OCI-LY7 (cell line): ENCODE measurements around the gene IRF2. TPM values are rescaled to one million over a fixed set of nuclear protein-coding genes. Genes with fewer than 3 reads are reported as not detected.

Experiments
- BruUV-seq: library from RNA; stranded (reverse); fragments of 400-500 nt; replicated peaks from 2 replicates; lab custom pipeline; 2021; lab: Mats Ljungman, UMichigan
- CTCF ChIA-PET: fragments of 300-600 bp; sonication (Branson Sonifier 250); formaldehyde crosslinking; loops from one replicate; lab custom pipeline; 2022; ENCODE audit warnings: antibody characterized with exemption; ENCODE audit not compliant: unreplicated experiment; lab: Charles Lee
- POLR2A ChIA-PET: fragments of 300-600 bp; sonication (Branson Sonifier 250); formaldehyde crosslinking; loops from one replicate; lab custom pipeline; 2022; ENCODE audit warnings: antibody characterized with exemption; lab: Charles Lee
- DNase-seq: peaks from one replicate; pipeline ENCODE4 v3.0.0-alpha.2; 2015; ENCODE audit warnings: low spot score
- H2AFZ ChIP-seq: fragments of 200-600 bp; sonication (generic), shearing (Covaris generic); 2 replicates; pipeline ENCODE4 v1.6.1; 2014; ENCODE audit warnings: mild to moderate bottlenecking, antibody characterized with exemption, low read length, moderate library complexity
- H3K27ac ChIP-seq: fragments of 200-600 bp; sonication (generic); 2 replicates; pipeline ENCODE4 v1.5.1; 2014; ENCODE audit warnings: mixed run types, low read depth, mild to moderate bottlenecking, moderate library complexity, low read length, inconsistent platforms; ENCODE audit not compliant: poor library complexity, severe bottlenecking
- H3K36me3 ChIP-seq: fragments of 200-600 bp; sonication (generic); 2 replicates; pipeline ENCODE4 v1.6.1; 2014; ENCODE audit warnings: mild to moderate bottlenecking, antibody characterized with exemption, low read length, moderate library complexity, mixed read lengths; ENCODE audit not compliant: insufficient read depth
- H3K4me1 ChIP-seq: fragments of 200-600 bp; sonication (generic); 2 replicates; pipeline ENCODE4 v1.5.1; 2014; ENCODE audit warnings: mild to moderate bottlenecking, low read length; ENCODE audit not compliant: insufficient read depth, poor library complexity, severe bottlenecking
- H3K4me2 ChIP-seq: fragments of 200-600 bp; sonication (generic); 2 replicates; pipeline ENCODE4 v1.6.1; 2014; ENCODE audit warnings: mild to moderate bottlenecking, low read length
- H3K4me3 ChIP-seq: fragments of 200-600 bp; sonication (generic); 2 replicates; pipeline ENCODE4 v1.5.1; 2014; ENCODE audit warnings: mild to moderate bottlenecking, low read depth, low read length; ENCODE audit not compliant: poor library complexity, severe bottlenecking
- H3K79me2 ChIP-seq: fragments of 200-600 bp; sonication (generic); 2 replicates; pipeline ENCODE4 v1.6.1; 2016; ENCODE audit warnings: low read depth, mild to moderate bottlenecking, low read length, moderate library complexity, mixed read lengths; ENCODE audit not compliant: insufficient read depth
- H3K9me2 ChIP-seq: fragments of 200-600 bp; sonication (generic); 2 replicates; pipeline ENCODE4 v1.6.1; 2016; ENCODE audit warnings: mild to moderate bottlenecking, low read length, mixed read lengths; ENCODE audit not compliant: insufficient read depth
- H3K9me3 ChIP-seq: fragments of 200-600 bp; sonication (generic); 2 replicates; pipeline ENCODE4 v1.6.1; 2014; ENCODE audit warnings: mild to moderate bottlenecking, mixed run types, low read length, mixed read lengths
- H4K20me1 ChIP-seq: fragments of 200-600 bp; sonication (generic); 2 replicates; pipeline ENCODE4 v1.6.1; 2014; ENCODE audit warnings: mild to moderate bottlenecking, antibody characterized with exemption, low read length, moderate library complexity, mixed read lengths; ENCODE audit not compliant: insufficient read depth
- EZH2phosphoT487 ChIP-seq: fragments of 200-600 bp; sonication (generic); IDR thresholded peaks from 2 replicates; pipeline ENCODE4 v1.6.1; 2018; ENCODE audit warnings: low read depth, borderline replicate concordance, mild to moderate bottlenecking, mixed run types, antibody characterized with exemption, low read length, moderate library complexity, mixed read lengths
- intact Hi-C: fragments of 100-400 bp; cut with micrococcal nuclease; formaldehyde crosslinking; loops from one replicate; pipeline ENCODE4 v1.10.0; 2022; ENCODE audit not compliant: unreplicated experiment
- total RNA-seq, 2 experiments: library from RNA; depleted of rRNA in 1 of 2; stranded (reverse); fragments of >200 nt in 1 of 2; shearing (Covaris generic) in 1 of 2; gene quantifications; 2 replicates each; pipeline ENCODE4 v1.2.3, GENCODE V29; 2014 to 2022
- TF ChIP-seq, protein P1 (sequence below): fragments of 200-600 bp; sonication (generic); conservative IDR thresholded peaks from 2 replicates; pipeline ENCODE4 v1.5.1; 2014; ENCODE audit warnings: mild to moderate bottlenecking, antibody characterized with exemption, low read length, moderate library complexity, mixed read lengths

IRF2 gene
- total RNA-seq, 2 experiments from 2014 or later: 32.3 to 37.8 TPM

- H3K9me3 ChIP-seq: 0 out of 2 replicates have a peak, but pooled peaks cover 3% of the 10 kb centered on the region
- no peak for TF ChIP-seq EZH2phosphoT487
- TF ChIP-seq, protein P1, sequence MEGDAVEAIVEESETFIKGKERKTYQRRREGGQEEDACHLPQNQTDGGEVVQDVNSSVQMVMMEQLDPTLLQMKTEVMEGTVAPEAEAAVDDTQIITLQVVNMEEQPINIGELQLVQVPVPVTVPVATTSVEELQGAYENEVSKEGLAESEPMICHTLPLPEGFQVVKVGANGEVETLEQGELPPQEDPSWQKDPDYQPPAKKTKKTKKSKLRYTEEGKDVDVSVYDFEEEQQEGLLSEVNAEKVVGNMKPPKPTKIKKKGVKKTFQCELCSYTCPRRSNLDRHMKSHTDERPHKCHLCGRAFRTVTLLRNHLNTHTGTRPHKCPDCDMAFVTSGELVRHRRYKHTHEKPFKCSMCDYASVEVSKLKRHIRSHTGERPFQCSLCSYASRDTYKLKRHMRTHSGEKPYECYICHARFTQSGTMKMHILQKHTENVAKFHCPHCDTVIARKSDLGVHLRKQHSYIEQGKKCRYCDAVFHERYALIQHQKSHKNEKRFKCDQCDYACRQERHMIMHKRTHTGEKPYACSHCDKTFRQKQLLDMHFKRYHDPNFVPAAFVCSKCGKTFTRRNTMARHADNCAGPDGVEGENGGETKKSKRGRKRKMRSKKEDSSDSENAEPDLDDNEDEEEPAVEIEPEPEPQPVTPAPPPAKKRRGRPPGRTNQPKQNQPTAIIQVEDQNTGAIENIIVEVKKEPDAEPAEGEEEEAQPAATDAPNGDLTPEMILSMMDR: no peak
- no peak overlapping the region for H3K4me2 ChIP-seq
- no peak overlapping the region for H3K4me3 ChIP-seq
- H3K27ac ChIP-seq: no peak overlapping the region
- BruUV-seq: no TSS peak
- H4K20me1 ChIP-seq: no peaks in the 10 kb centered on the region
- CTCF ChIA-PET: no interaction called here
- no peaks in the 10 kb centered on the region for H3K4me1 ChIP-seq
- no peak for DNase-seq
- H3K36me3 ChIP-seq: no peaks in the 10 kb centered on the region
- no peak overlapping the region for H2AFZ ChIP-seq
- no peaks in the 10 kb centered on the region for H3K79me2 ChIP-seq
- H3K9me2 ChIP-seq: no peaks in the 10 kb centered on the region
- POLR2A ChIA-PET: interaction anchor here (0.7 to 1.0 kb wide), 5 partner anchors 10 to 110 kb away, joined by 3 to 4 read pairs (median 3); no protein-coding TSS in a partner anchor
- intact Hi-C loops: no loop called here
These were observed 13.2 kb upstream of the IRF2 start for GRCh38 chr4:184487503-184487902.

- no peak overlapping the region for H3K4me3 ChIP-seq
- no peak overlapping the region for H3K4me2 ChIP-seq
- no peak overlapping the region for H2AFZ ChIP-seq
- no peaks in the 10 kb centered on the region for H3K9me2 ChIP-seq
- no peak for DNase-seq
- BruUV-seq: no TSS peak
- no peak overlapping the region for H3K27ac ChIP-seq
- no peaks in the 10 kb centered on the region for H3K79me2 ChIP-seq
- intact Hi-C loops: no loop called here
- H3K9me3 ChIP-seq: 0 out of 2 replicates have a peak, but pooled peaks cover 3% of the 10 kb centered on the region
- ChIA-PET CTCF (no interaction called here), POLR2A (no interaction called here)
- no peaks in the 10 kb centered on the region for H3K36me3 ChIP-seq
- no peaks in the 10 kb centered on the region for H4K20me1 ChIP-seq
- peaks cover 15% of the 10 kb centered on the region for H3K4me1 ChIP-seq
- no peak for TF ChIP-seq EZH2phosphoT487
- TF ChIP-seq, protein P1: no peak
These were observed 10.9 kb upstream of the IRF2 start for GRCh38 chr4:184485279-184485678.

- BruUV-seq: no TSS peak
- ChIA-PET POLR2A (interaction anchor here (1.4 kb wide), 1 partner anchor 53 kb away, joined by 4 read pairs; no protein-coding TSS in a partner anchor), CTCF (no interaction called here)
- intact Hi-C loops: no loop called here
- H3K79me2 ChIP-seq: peaks cover 1% of the 10 kb centered on the region; the same call in 1 of the 2 replicates
- no peaks in the 10 kb centered on the region for H3K9me2 ChIP-seq
- peaks cover 31% of the 10 kb centered on the region for H3K4me1 ChIP-seq
- peak overlapping the region; percentile 82 for H2AFZ ChIP-seq
- H3K4me2 ChIP-seq: peak overlapping the region; percentile 62
- no peaks in the 10 kb centered on the region for H4K20me1 ChIP-seq
- TF ChIP-seq, protein P1: no peak
- no peak for TF ChIP-seq EZH2phosphoT487
- peaks cover 2% of the 10 kb centered on the region; the same call in 1 of the 2 replicates for H3K36me3 ChIP-seq
- 0 out of 2 replicates have a peak, but pooled peaks cover 3% of the 10 kb centered on the region for H3K9me3 ChIP-seq
- peak overlapping the region; percentile 2 for H3K27ac ChIP-seq
- no peak for DNase-seq
- peak overlapping the region; percentile 0 for H3K4me3 ChIP-seq
These were observed 7.2 kb upstream of the IRF2 start for GRCh38 chr4:184481544-184481943.
